ENCODE measurements around the gene INTS2.

Gene INTS2, protein sequence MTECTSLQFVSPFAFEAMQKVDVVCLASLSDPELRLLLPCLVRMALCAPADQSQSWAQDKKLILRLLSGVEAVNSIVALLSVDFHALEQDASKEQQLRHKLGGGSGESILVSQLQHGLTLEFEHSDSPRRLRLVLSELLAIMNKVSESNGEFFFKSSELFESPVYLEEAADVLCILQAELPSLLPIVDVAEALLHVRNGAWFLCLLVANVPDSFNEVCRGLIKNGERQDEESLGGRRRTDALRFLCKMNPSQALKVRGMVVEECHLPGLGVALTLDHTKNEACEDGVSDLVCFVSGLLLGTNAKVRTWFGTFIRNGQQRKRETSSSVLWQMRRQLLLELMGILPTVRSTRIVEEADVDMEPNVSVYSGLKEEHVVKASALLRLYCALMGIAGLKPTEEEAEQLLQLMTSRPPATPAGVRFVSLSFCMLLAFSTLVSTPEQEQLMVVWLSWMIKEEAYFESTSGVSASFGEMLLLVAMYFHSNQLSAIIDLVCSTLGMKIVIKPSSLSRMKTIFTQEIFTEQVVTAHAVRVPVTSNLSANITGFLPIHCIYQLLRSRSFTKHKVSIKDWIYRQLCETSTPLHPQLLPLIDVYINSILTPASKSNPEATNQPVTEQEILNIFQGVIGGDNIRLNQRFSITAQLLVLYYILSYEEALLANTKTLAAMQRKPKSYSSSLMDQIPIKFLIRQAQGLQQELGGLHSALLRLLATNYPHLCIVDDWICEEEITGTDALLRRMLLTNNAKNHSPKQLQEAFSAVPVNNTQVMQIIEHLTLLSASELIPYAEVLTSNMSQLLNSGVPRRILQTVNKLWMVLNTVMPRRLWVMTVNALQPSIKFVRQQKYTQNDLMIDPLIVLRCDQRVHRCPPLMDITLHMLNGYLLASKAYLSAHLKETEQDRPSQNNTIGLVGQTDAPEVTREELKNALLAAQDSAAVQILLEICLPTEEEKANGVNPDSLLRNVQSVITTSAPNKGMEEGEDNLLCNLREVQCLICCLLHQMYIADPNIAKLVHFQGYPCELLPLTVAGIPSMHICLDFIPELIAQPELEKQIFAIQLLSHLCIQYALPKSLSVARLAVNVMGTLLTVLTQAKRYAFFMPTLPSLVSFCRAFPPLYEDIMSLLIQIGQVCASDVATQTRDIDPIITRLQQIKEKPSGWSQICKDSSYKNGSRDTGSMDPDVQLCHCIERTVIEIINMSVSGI

DNA sequence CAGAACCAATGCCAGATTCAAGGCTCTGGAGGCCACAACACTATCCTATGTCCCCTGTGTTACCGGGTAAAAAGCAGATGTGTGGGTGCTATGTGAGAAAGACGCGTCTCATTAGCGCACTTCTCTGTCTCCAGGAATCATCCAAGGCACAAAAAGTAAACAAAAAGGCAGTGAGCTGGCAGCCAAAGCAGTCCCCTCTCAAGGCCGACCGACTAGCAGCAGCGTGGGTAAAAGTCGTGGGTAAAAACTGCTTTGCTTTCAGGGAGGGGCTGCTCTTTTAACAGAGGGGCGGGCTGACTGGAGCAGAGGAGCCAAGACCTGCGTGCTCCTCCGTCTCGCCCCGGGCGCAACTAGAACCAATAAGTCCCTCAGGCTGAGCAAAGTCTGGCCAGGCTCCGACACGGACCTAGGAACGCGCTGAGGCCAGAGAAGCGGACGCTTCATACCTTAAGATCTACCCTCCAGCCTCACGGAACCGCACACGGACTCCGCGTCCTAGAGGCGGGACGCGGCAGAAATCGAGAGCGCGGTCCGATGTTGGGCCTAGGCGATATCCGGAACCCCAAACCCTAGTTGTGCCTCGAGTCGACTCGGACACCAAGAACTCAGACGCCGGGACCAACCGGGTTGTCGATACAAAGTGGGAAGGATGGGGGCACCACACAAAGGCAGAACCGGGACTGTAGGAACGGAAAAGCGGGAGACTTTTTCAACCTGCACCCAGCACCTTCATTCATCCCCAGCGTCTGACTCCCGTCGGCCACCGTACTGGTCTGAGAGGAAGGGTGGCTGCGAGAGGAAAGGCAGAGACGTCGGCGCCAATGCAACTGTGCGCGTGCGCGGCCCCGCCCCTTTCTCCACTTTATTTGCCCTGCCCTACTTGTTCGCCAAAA is at the start of gene INTS2:
Gene INTS2, minus strand, starts transcription at position 775 of the 893 bp plus-strand sequence. CDS start 1,338 bp downstream, outside the sequence.
- peak within 1 kb of the TSS; percentile 57 for H3K4me3 ChIP-seq (replicated peaks; ENCODE audit: low read depth, low read length)
- DNase-seq (ENCODE audit: extremely low read depth, low read depth) = peak; percentile 82
- TF ChIP-seq, protein P1, sequence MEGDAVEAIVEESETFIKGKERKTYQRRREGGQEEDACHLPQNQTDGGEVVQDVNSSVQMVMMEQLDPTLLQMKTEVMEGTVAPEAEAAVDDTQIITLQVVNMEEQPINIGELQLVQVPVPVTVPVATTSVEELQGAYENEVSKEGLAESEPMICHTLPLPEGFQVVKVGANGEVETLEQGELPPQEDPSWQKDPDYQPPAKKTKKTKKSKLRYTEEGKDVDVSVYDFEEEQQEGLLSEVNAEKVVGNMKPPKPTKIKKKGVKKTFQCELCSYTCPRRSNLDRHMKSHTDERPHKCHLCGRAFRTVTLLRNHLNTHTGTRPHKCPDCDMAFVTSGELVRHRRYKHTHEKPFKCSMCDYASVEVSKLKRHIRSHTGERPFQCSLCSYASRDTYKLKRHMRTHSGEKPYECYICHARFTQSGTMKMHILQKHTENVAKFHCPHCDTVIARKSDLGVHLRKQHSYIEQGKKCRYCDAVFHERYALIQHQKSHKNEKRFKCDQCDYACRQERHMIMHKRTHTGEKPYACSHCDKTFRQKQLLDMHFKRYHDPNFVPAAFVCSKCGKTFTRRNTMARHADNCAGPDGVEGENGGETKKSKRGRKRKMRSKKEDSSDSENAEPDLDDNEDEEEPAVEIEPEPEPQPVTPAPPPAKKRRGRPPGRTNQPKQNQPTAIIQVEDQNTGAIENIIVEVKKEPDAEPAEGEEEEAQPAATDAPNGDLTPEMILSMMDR (IDR thresholded peaks at IDR 0.05; ENCODE audit: low read depth, low read length, missing control alignments) = no peak

DNA sequence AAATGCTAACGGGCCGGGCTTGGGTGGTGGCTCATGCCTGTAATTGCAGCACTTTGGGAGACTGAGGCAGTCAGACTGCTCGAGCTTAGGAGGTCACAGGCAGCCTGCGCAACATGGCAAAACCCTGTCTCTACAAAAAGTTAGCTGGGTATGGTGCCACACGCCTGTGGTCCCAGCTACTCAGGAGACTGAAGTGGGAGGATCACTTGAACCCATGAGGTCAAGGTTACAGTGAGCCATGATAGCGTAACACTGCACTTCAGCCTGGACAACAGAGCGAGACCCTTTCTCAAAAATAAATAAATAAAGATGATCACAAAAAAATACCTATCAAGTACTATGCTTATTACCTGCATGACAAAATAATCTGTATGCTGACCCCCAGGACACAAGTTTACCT is 46.3 kb upstream of the INTS2 start:
- TF ChIP-seq, protein P1 (IDR thresholded peaks at IDR 0.05; ENCODE audit: low read depth, low read length, missing control alignments) = no peak
- no peak for DNase-seq (ENCODE audit: extremely low read depth, low read depth)
- H3K4me3 ChIP-seq (replicated peaks; ENCODE audit: low read depth, low read length) = no peak overlapping the region

DNA sequence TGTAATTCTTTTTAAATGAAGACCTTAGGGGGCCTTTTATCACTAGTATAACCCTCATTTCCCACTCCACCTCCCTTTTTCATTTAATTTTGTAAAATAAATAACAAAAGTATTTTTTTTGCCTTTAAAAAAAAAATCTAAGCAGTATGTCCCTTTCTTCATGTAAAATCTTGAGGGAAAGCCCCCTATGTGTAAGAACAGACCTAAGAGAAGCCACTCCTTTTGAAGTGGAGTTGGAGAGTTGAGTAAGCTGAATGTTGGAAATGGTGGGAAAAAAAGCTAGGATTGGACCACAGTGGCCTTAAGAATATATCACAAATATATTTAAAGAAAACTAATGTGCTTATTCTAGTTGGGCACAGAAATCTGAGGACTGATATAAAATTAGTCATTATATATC is 44.5 kb upstream of the INTS2 start:
- DNase-seq (ENCODE audit: extremely low read depth, low read depth) = no peak
- TF ChIP-seq, protein P1 (IDR thresholded peaks at IDR 0.05; ENCODE audit: low read depth, low read length, missing control alignments) = no peak
- no peak overlapping the region for H3K4me3 ChIP-seq (replicated peaks; ENCODE audit: low read depth, low read length)

DNA sequence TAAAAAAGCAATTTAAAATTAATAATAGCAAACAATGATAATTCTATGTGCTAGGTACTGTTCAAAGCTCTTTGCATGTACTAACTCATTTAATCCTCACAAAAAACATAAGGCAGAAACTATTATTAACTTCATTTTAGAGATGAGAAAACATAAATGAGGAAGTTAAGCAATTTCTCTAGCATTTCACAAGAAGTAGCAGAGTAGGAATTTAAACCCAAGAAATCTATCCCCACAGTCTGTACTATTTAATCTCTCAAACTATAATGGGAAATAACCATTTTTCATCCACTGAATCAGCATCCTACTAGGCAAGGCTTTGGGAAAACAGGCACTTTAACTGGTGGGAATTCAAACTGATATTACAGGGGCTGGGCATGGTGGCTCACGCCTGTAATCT is 42.2 kb upstream of the INTS2 start:
- TF ChIP-seq, protein P1 (IDR thresholded peaks at IDR 0.05; ENCODE audit: low read depth, low read length, missing control alignments) = no peak
- no peak overlapping the region for H3K4me3 ChIP-seq (replicated peaks; ENCODE audit: low read depth, low read length)
- no peak for DNase-seq (ENCODE audit: extremely low read depth, low read depth)

DNA sequence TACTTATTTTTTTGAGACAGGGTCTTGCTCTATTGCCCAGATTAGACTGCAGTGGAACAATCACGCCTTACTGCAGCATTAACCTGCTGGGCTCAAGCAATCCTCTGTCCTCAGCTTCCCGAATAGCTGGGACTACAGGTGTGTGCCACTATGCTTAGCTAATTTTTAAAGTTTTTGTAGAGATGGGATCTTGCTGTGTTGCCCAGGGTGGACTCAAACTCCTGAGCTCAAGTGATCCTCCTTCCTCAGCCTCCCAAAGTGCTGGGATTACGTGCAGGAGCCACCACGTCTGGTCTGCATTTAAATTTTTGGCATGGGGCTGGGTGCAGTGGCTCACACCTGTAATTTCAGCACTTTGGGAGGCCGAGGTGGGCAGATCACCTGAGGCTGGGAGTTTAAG is 41.0 kb upstream of the INTS2 start:
- TF ChIP-seq, protein P1 (IDR thresholded peaks at IDR 0.05; ENCODE audit: low read depth, low read length, missing control alignments) = no peak
- DNase-seq (ENCODE audit: extremely low read depth, low read depth) = no peak
- H3K4me3 ChIP-seq (replicated peaks; ENCODE audit: low read depth, low read length) = no peak overlapping the region

Measured in HFF-Myc (cell line).